Measurements from ENCODE around the gene TINCR. TPM values are rescaled to one million over a fixed set of nuclear protein-coding genes. Genes with fewer than 3 reads are reported as not detected.

TINCR gene
- total and polyA plus RNA-seq, 2 donors (not counting 3 experiments of a cell fraction or from before 2014, with no cell fraction given): 0.01 TPM; not detected in 1

DNA sequence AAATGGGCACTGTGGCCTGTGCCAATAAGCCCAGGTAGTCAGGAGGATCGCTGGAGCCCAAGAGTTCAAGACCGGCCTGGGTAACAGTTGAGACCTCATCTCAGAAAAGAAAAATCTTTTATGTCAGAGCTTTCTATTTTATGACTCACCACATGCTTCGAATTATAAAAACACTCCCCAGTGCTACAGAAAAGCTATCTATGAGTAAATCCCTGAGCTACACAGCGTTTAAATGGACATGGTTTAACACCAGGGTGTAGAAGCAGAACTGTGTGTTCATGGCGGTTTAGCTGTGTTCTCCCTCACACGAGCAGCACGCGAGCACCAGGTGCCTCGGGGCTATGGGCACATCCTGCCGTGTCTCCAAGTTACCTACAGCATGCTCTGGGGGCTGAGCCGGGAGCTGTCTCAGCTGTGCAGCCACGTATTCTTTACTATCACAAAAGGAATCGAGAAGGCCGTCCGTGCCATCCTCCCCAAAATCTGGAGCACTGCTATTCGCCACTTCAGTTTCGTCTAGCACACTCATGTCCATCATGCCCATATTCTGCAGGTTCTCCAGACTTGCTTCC lies 48.1 kb upstream of the TINCR start:
- intact Hi-C loops (cut with micrococcal nuclease) (no loop called here), dilution Hi-C loops (cut with MboI; ENCODE audit: extremely low pct_ligation_motif_present, low sequenced_read_pairs) (no loop called here)
- Histone ChIP-seq H3K79me2 (ENCODE audit: control insufficient read depth, insufficient read depth, low read length) (peaks cover 43% of the 10 kb centered on the region), H4K20me1 (replicated peaks; ENCODE audit: control insufficient read depth, extremely low read depth, insufficient read depth, low read length) (peaks cover 5% of the 10 kb centered on the region), H3K9me1 (replicated peaks; ENCODE audit: control insufficient read depth, extremely low read depth, insufficient read depth, low read length) (no peaks in the 10 kb centered on the region), H3K4me3 (replicated peaks in 1 of 3; ENCODE audit: insufficient read depth in 1 of 3, low read depth in 1 of 3, low read length in 3 of 3) (no peak overlapping the region), H3K9me3 (replicated peaks; ENCODE audit: control insufficient read depth, insufficient read depth, low read length) (no peaks in the 10 kb centered on the region), H3K4me1 (ENCODE audit: control insufficient read depth, extremely low read depth, insufficient read depth, low read length) (peaks cover 5% of the 10 kb centered on the region), H3K27me3 (ENCODE audit: control insufficient read depth in 2 of 2, insufficient read depth in 2 of 2, low read length in 2 of 2) (no peaks in the 10 kb centered on the region), H3K4me2 (ENCODE audit: insufficient read depth, low read length) (no peak overlapping the region), H3K36me3 (ENCODE audit: control insufficient read depth in 2 of 2, extremely low read depth in 1 of 2, insufficient read depth in 2 of 2, low read length in 2 of 2) (peaks cover 36 to 37% of the 10 kb centered on the region in 2 experiments), H2AFZ (ENCODE audit: low read depth, low read length) (no peak overlapping the region), H3K9ac (replicated peaks; ENCODE audit: extremely low read depth, insufficient read depth, low read length) (no peak overlapping the region), H3K27ac (ENCODE audit: insufficient read depth, low read depth, low read length) (no peak overlapping the region)
- no peak for TF ChIP-seq JUN (IDR thresholded peaks at IDR 0.05; ENCODE audit: borderline replicate concordance, insufficient read depth, insufficient read length, low read depth)
- no peak for TF ChIP-seq EZH2 (IDR thresholded peaks at IDR 0.05; ENCODE audit: borderline replicate concordance, low read depth, low read length, severe bottlenecking)
- no peak for TF ChIP-seq MYC (IDR thresholded peaks at IDR 0.05; ENCODE audit: low read depth, low read length)
- no peak for TF ChIP-seq POLR2A (IDR thresholded peaks at IDR 0.05; ENCODE audit: low read depth, low read length)
- TF ChIP-seq POLR2AphosphoS5 (IDR thresholded peaks at IDR 0.05; ENCODE audit: insufficient read depth, low read depth, low read length): no peak
- no peak for TF ChIP-seq FOS (IDR thresholded peaks at IDR 0.05; ENCODE audit: borderline replicate concordance, insufficient read depth, low read length)
- TF ChIP-seq, protein P1, sequence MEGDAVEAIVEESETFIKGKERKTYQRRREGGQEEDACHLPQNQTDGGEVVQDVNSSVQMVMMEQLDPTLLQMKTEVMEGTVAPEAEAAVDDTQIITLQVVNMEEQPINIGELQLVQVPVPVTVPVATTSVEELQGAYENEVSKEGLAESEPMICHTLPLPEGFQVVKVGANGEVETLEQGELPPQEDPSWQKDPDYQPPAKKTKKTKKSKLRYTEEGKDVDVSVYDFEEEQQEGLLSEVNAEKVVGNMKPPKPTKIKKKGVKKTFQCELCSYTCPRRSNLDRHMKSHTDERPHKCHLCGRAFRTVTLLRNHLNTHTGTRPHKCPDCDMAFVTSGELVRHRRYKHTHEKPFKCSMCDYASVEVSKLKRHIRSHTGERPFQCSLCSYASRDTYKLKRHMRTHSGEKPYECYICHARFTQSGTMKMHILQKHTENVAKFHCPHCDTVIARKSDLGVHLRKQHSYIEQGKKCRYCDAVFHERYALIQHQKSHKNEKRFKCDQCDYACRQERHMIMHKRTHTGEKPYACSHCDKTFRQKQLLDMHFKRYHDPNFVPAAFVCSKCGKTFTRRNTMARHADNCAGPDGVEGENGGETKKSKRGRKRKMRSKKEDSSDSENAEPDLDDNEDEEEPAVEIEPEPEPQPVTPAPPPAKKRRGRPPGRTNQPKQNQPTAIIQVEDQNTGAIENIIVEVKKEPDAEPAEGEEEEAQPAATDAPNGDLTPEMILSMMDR (IDR thresholded peaks at IDR 0.05; ENCODE audit: extremely low read depth in 1 of 2, insufficient read depth in 1 of 2, low read depth in 1 of 2, low read length in 2 of 2): no peak
- POLR2A ChIA-PET: no interaction called here
- FAIRE-seq (no peak), DNase-seq (ENCODE audit: low read depth, low spot score) (no peak)
- CTCF ChIA-PET: interaction anchor here (0.9 kb wide), 1 partner anchor 11 kb away, joined by 3 read pairs; no protein-coding TSS in a partner anchor
- BruUV-seq (replicated peaks): no TSS peak

Measured in endothelial cell of umbilical vein (primary cell).